IMR-90 (cell line): ENCODE results near the gene PIK3R3. TPM values are rescaled to one million over a fixed set of nuclear protein-coding genes. Genes with fewer than 3 reads are reported as not detected.

Experiments
- ATAC-seq: fragments of 200-7000 bp; cut with Tn5 transposase; 2 replicates; pipeline ENCODE4 v1.9.1; 2020; ENCODE audit warnings: low read depth, mild to moderate bottlenecking, moderate library complexity
- BruUV-seq: library from RNA; stranded (reverse); fragments of 400-500 nt; replicated peaks from 2 replicates; lab custom pipeline; 2021; lab: Mats Ljungman, UMichigan
- CTCF ChIA-PET: fragments of 300-600 bp; formaldehyde crosslinking; extraction: SDS; loops from one replicate; lab custom pipeline; 2021; ENCODE audit warnings: antibody characterized with exemption; lab: Yijun Ruan, JAX
- POLR2A ChIA-PET: fragments of 300-600 bp; sonication (Branson Sonifier 250); formaldehyde crosslinking; loops from one replicate; lab custom pipeline; 2022; ENCODE audit warnings: antibody characterized with exemption; ENCODE audit not compliant: unreplicated experiment; lab: Charles Lee
- DNase-seq: peaks from one replicate; pipeline ENCODE4 v3.0.0; 2013
- H2AFZ ChIP-seq: replicated peaks from 2 replicates; pipeline ENCODE3; 2013; ENCODE audit warnings: low read length, mild to moderate bottlenecking; ENCODE audit not compliant: poor library complexity
- H2AK5ac ChIP-seq: 2 replicates; pipeline ENCODE4 v1.6.1; 2013; ENCODE audit warnings: low read depth, low read length, inconsistent platforms
- H2AK9ac ChIP-seq: replicated peaks from 2 replicates; pipeline ENCODE3; 2013; ENCODE audit warnings: mild to moderate bottlenecking, low read depth, low read length, moderate library complexity; ENCODE audit not compliant: poor library complexity
- H2BK120ac ChIP-seq: 2 replicates; pipeline ENCODE4 v1.6.1; 2013; ENCODE audit warnings: low read depth, low read length, inconsistent platforms
- H2BK15ac ChIP-seq: 3 replicates; pipeline ENCODE4 v1.6.1; 2013; ENCODE audit warnings: low read depth, low read length, inconsistent platforms
- H2BK20ac ChIP-seq: 2 replicates; pipeline ENCODE4 v1.6.1; 2013; ENCODE audit warnings: low read depth, mild to moderate bottlenecking, inconsistent platforms, low read length, moderate library complexity
- H2BK5ac ChIP-seq: 2 replicates; pipeline ENCODE4 v1.6.1; 2013; ENCODE audit warnings: mild to moderate bottlenecking, low read depth, low read length, inconsistent platforms; ENCODE audit not compliant: poor library complexity, severe bottlenecking
- H3K14ac ChIP-seq: replicated peaks from 2 replicates; pipeline ENCODE4 v1.6.1; 2013; ENCODE audit warnings: low read depth, low read length, inconsistent platforms
- H3K18ac ChIP-seq: 2 replicates; pipeline ENCODE4 v1.6.1; 2013; ENCODE audit warnings: low read depth, low read length, control low read depth
- H3K23ac ChIP-seq: 2 replicates; pipeline ENCODE4 v1.6.1; 2013; ENCODE audit warnings: low read depth, low read length, inconsistent platforms
- H3K27ac ChIP-seq: 2 replicates; pipeline ENCODE4 v1.5.1; 2013; ENCODE audit warnings: mild to moderate bottlenecking, control low read depth, low read length; ENCODE audit not compliant: insufficient read depth
- H3K27me3 ChIP-seq: 2 replicates; pipeline ENCODE4 v1.6.1; 2013; ENCODE audit warnings: low read length; ENCODE audit not compliant: control insufficient read depth, insufficient read depth
- H3K36me3 ChIP-seq: 2 replicates; pipeline ENCODE4 v1.6.1; 2013; ENCODE audit warnings: low read length, mixed read lengths; ENCODE audit not compliant: control insufficient read depth, insufficient read depth
- H3K4ac ChIP-seq: 2 replicates; pipeline ENCODE4 v1.6.1; 2013; ENCODE audit warnings: low read depth, low read length, inconsistent platforms
- H3K4me1 ChIP-seq: 2 replicates; pipeline ENCODE4 v1.6.1; 2013; ENCODE audit warnings: low read length, mixed read lengths; ENCODE audit not compliant: control insufficient read depth, insufficient read depth
- H3K4me2 ChIP-seq: 2 replicates; pipeline ENCODE4 v1.6.1; 2013; ENCODE audit warnings: low read depth, mild to moderate bottlenecking, control low read depth, low read length, moderate library complexity
- H3K4me3 ChIP-seq: 2 replicates; pipeline ENCODE4 v1.5.1; 2013; ENCODE audit warnings: low read depth, mild to moderate bottlenecking, control low read depth, low read length, moderate library complexity; ENCODE audit not compliant: insufficient read depth
- H3K56ac ChIP-seq: 2 replicates; pipeline ENCODE4 v1.6.1; 2013; ENCODE audit warnings: low read length, inconsistent platforms; ENCODE audit not compliant: insufficient read depth; ENCODE audit errors: extremely low read depth
- H3K79me1 ChIP-seq, 2 experiments: 2 replicates each; pipeline ENCODE4 v1.6.1; 2013; ENCODE audit warnings: low read length in 2 of 2, inconsistent platforms in 1 of 2, low read depth in 1 of 2
- H3K9ac ChIP-seq: 2 replicates; pipeline ENCODE4 v1.6.1; 2013; ENCODE audit warnings: low read depth, low read length, control low read depth
- H3K9me1 ChIP-seq: 2 replicates; pipeline ENCODE4 v1.6.1; 2013; ENCODE audit warnings: low read length, inconsistent platforms; ENCODE audit not compliant: insufficient read depth
- H3K9me3 ChIP-seq: 2 replicates; pipeline ENCODE4 v1.6.1; 2013; ENCODE audit warnings: low read length; ENCODE audit not compliant: control insufficient read depth, insufficient read depth
- H4K20me1 ChIP-seq: 2 replicates; pipeline ENCODE4 v1.6.1; 2013; ENCODE audit warnings: low read length, inconsistent platforms; ENCODE audit not compliant: insufficient read depth
- H4K5ac ChIP-seq: 2 replicates; pipeline ENCODE4 v1.6.1; 2013; ENCODE audit warnings: mild to moderate bottlenecking, low read depth, low read length, control low read depth
- H4K8ac ChIP-seq, 2 experiments: 2 replicates each; pipeline ENCODE4 v1.6.1; 2013; ENCODE audit warnings: low read depth in 2 of 2, low read length in 2 of 2, control low read depth in 1 of 2, inconsistent platforms in 1 of 2
- H4K91ac ChIP-seq: 2 replicates; pipeline ENCODE4 v1.6.1; 2013; ENCODE audit warnings: low read depth, low read length, inconsistent platforms; ENCODE audit not compliant: insufficient read depth
- CHD1 ChIP-seq: IDR thresholded peaks from 2 replicates; pipeline ENCODE4 v1.6.1; 2012; ENCODE audit warnings: low read depth, low read length, improper control_type of control experiment
- POLR2A ChIP-seq: IDR thresholded peaks from 2 replicates; pipeline ENCODE4 v1.6.1; 2012; ENCODE audit warnings: mild to moderate bottlenecking, low read depth, low read length
- WGBS, 2 experiments: methylation state at CpG; one replicate each; pipeline versions ENCODE4 v1.1.5 to v1.1.7; 2013; ENCODE audit warnings: missing lambda C conversion rate in 2 of 2; ENCODE audit not compliant: insufficient read length in 1 of 2; ENCODE audit errors: extremely low coverage in 2 of 2; 5-methylcytosine and 5-hydroxymethylcytosine counted together
- dilution Hi-C: fragments of 300-500 bp; cut with HindIII; formaldehyde crosslinking; loops from one replicate; pipeline ENCODE4 v1.14.3; 2018; ENCODE audit warnings: low sequenced_read_pairs; ENCODE audit not compliant: unreplicated experiment
- in situ Hi-C: fragments of 300-500 bp; cut with MboI; formaldehyde crosslinking; loops from 3 replicates; pipeline ENCODE4 v1.14.3; 2019; ENCODE audit warnings: low sequenced_read_pairs, inconsistent platforms, mixed read lengths
- intact Hi-C: fragments of 100-400 bp; cut with micrococcal nuclease; formaldehyde crosslinking; loops from 2 replicates; pipeline ENCODE4 v1.10.0; 2022
- polyA plus RNA-seq, 3 experiments: library from polyadenylated mRNA; depleted of rRNA; stranded (reverse); fragments of >200 nt; gene quantifications; 2 replicates each; pipeline ENCODE4 v1.2.3, GENCODE V29; 2012; ENCODE audit warnings: low replicate concordance in 1 of 3
- total RNA-seq: library from RNA; depleted of rRNA; stranded (reverse); fragments of >200 nt; gene quantifications from 2 replicates; pipeline ENCODE4 v1.2.3, GENCODE V29; 2012

Gene PIK3R3
- total and polyA plus RNA-seq, 2 of the 4 experiments (the other 2 are of a cell fraction): 5.3 to 9.9 TPM

GRCh38 chr1:46044116-46044515 is 88.3 kb downstream of the PIK3R3 start:
- CTCF ChIA-PET: interaction anchor here (0.9 kb wide), 1 partner anchor 20 kb away, joined by 4 read pairs; no protein-coding TSS in a partner anchor
- Histone ChIP-seq H2AFZ (no peak overlapping the region), H3K4ac (no peak overlapping the region), H2BK5ac (no peak overlapping the region), H2BK120ac (no peak overlapping the region), H2AK9ac (no peak overlapping the region), H3K18ac (no peak overlapping the region), H3K9me1 (peaks cover 6% of the 10 kb centered on the region), H4K8ac (no peak overlapping the region), H3K14ac (no peak overlapping the region), H4K91ac (no peak overlapping the region), H3K4me3 (no peak overlapping the region), H3K27me3 (no peaks in the 10 kb centered on the region), H3K56ac (no peak overlapping the region), H3K4me1 (peaks cover 6% of the 10 kb centered on the region; the same call in 1 of the 2 replicates), H4K20me1 (no peaks in the 10 kb centered on the region), H3K4me2 (no peak overlapping the region), H2AK5ac (no peak overlapping the region), H4K5ac (no peak overlapping the region), H2BK20ac (no peak overlapping the region), H3K36me3 (peaks cover 2% of the 10 kb centered on the region; the same call in 1 of the 2 replicates), H3K23ac (no peak overlapping the region), H2BK15ac (no peak overlapping the region), H3K79me1 (no peaks in the 10 kb centered on the region), H3K27ac (no peak overlapping the region), H3K9me3 (no peaks in the 10 kb centered on the region), H3K9ac (no peak overlapping the region)
- dilution Hi-C loops (loop anchor here (25.0 kb wide), 1 partner anchor 143 kb away; the partner anchor contains the start of genes P3R3URF, POMGNT1 and TSPAN1), intact Hi-C loops (loop anchor here (10.0 kb wide), 1 partner anchor 51 kb away; no protein-coding TSS in a partner anchor), in situ Hi-C loops (no loop called here)
- no peak for TF ChIP-seq POLR2A
- no peak for TF ChIP-seq CHD1
- WGBS, 2 experiments: 100% methylated on average over 1 of the region's 5 CpGs; no CpG with 5 or more reads in 1 of the 2 experiments
- POLR2A ChIA-PET: no interaction called here
- BruUV-seq: no TSS peak
- DNase-seq (no peak), ATAC-seq (no peak)
